Prostate gland (tissue), 2 donors: ENCODE measurements around the gene FMNL2. TPM values are rescaled to one million over a fixed set of nuclear protein-coding genes. Genes with fewer than 3 reads are reported as not detected.
"Not testable (repeated sequence)": the region's sequence is repeated elsewhere in the genome, so short reads cannot be mapped to it uniquely, and the experiment has no call there.

Experiments used
- DNase-seq: peaks from one replicate; pipeline ENCODE4 v3.0.0-alpha.2; 2019; ENCODE audit warnings: low spot score
- H3K27ac ChIP-seq, 2 donors: fragments of 200-600 bp; sonication (generic); 2 replicates each; pipeline ENCODE4 v1.5.1; 2017 to 2019
- H3K27me3 ChIP-seq: fragments of 200-600 bp; sonication (generic); replicated peaks from 2 replicates; pipeline ENCODE4 v1.5.1; 2019; ENCODE audit not compliant: insufficient read depth
- H3K36me3 ChIP-seq, 2 donors: fragments of 200-600 bp; sonication (generic); 1 replicate in 1 of 2; 2 replicates in 1 of 2; pipeline versions ENCODE4 v1.5.1 to v1.8.1; 2017 to 2019
- H3K4me1 ChIP-seq: fragments of 200-600 bp; sonication (generic); replicated peaks from 2 replicates; pipeline ENCODE4 v1.5.1; 2019
- H3K4me3 ChIP-seq, 2 donors: fragments of 200-600 bp; sonication (generic); 2 replicates each; pipeline ENCODE4 v1.5.1; 2017 to 2019
- H3K9me3 ChIP-seq: fragments of 200-600 bp; sonication (generic); 2 replicates; pipeline ENCODE4 v1.5.1; 2017
- POLR2A ChIP-seq: fragments of 450-650 bp; IDR thresholded peaks from one replicate; pipeline ENCODE4 v1.6.1; 2016; ENCODE audit warnings: antibody characterized with exemption, mild to moderate bottlenecking
- POLR2AphosphoS5 ChIP-seq: sonication (generic); formaldehyde crosslinking; IDR thresholded peaks from one replicate; pipeline ENCODE4 v1.6.1; 2017; ENCODE audit warnings: antibody characterized with exemption
- WGBS: methylation state at CpG from one replicate; pipeline ENCODE4 v1.1.5; 2018; 5-methylcytosine and 5-hydroxymethylcytosine counted together
- intact Hi-C: fragments of 100-400 bp; cut with DNase I; formaldehyde crosslinking; loops from one replicate; pipeline ENCODE4 v1.14.2; 2022
- total RNA-seq, 2 donors: library from RNA; depleted of rRNA; stranded (reverse); fragments of >200 nt; gene quantifications; one replicate each; pipeline ENCODE4 v1.1.0, GENCODE V29; 2016
- TF ChIP-seq, protein P1 (sequence below), 4 experiments: fragments of 200-600 bp in 2 of 4; fragments of 450-650 bp in 2 of 4; sonication (generic) in 2 of 4; IDR thresholded peaks; 1 replicate in 3 of 4; 2 replicates in 1 of 4; pipeline ENCODE4 v1.5.1; 2016 to 2019; ENCODE audit warnings: antibody characterized with exemption in 4 of 4, mild to moderate bottlenecking in 2 of 4, moderate library complexity in 2 of 4

Gene FMNL2
- total RNA-seq, 2 donors from 2014 or later: 9.8 to 19.4 TPM

DNA sequence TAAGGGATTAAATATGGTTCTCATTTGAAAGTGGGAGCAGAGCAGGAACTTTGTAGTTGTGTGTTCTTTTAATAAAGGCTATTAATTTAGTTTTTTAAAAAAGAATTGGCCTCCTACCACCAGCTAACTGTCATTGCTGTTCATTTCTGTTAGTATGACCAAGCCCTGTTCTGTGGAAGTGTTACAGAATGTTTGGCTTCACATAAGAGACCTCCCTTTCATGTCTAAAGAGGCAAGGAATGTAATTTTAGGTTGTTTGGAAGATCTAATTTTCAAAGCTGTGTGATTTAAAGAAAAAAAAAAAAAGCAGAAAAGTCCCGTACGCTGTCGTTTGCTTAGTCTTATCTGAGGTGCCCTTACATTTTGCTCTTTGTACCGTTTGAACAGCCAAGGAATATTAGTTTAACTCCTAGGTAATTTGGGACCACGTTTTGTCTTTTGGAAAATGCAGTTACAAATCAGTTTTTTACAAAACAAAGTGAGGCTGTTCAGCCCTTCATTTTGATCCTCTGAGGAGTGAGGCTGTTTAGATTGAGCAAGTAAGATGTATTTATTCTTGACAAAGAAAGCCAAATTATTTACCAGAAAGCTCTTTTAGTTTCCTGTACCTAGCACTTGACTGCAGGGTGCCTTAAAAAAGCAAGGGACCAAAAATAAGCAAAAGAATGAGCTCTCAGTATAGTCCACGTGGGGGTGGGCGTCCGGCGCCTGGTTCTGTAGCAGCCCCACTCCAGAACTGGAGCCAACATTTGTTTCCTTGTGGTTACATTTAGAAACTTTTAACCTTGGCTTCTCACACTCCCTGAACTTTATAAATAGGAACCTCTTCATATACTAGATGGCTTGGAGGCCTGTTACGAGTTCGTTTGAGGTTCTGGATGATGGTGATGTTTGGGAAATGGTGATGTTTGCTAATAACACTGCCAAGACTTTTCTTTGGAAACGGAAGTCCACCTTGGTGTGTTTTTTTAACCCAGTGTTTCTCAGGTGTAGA is 136.2 kb downstream of the FMNL2 start:
- TF ChIP-seq, protein P1, sequence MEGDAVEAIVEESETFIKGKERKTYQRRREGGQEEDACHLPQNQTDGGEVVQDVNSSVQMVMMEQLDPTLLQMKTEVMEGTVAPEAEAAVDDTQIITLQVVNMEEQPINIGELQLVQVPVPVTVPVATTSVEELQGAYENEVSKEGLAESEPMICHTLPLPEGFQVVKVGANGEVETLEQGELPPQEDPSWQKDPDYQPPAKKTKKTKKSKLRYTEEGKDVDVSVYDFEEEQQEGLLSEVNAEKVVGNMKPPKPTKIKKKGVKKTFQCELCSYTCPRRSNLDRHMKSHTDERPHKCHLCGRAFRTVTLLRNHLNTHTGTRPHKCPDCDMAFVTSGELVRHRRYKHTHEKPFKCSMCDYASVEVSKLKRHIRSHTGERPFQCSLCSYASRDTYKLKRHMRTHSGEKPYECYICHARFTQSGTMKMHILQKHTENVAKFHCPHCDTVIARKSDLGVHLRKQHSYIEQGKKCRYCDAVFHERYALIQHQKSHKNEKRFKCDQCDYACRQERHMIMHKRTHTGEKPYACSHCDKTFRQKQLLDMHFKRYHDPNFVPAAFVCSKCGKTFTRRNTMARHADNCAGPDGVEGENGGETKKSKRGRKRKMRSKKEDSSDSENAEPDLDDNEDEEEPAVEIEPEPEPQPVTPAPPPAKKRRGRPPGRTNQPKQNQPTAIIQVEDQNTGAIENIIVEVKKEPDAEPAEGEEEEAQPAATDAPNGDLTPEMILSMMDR (IDR thresholded peaks at IDR 0.05): no peak
- no peak for TF ChIP-seq POLR2A
- no peak for TF ChIP-seq POLR2AphosphoS5
- intact Hi-C loops: no loop called here
- H3K27me3 ChIP-seq: no peaks in the 10 kb centered on the region
- no peaks in the 10 kb centered on the region for H3K9me3 ChIP-seq
- 34% methylated on average over 12 of the region's 12 CpGs for WGBS
- no peaks in the 10 kb centered on the region for H3K36me3 ChIP-seq
- DNase-seq: no peak
- H3K27ac ChIP-seq: no peak overlapping the region
- H3K4me3 ChIP-seq: no peak overlapping the region
- peaks cover 10% of the 10 kb centered on the region for H3K4me1 ChIP-seq

DNA sequence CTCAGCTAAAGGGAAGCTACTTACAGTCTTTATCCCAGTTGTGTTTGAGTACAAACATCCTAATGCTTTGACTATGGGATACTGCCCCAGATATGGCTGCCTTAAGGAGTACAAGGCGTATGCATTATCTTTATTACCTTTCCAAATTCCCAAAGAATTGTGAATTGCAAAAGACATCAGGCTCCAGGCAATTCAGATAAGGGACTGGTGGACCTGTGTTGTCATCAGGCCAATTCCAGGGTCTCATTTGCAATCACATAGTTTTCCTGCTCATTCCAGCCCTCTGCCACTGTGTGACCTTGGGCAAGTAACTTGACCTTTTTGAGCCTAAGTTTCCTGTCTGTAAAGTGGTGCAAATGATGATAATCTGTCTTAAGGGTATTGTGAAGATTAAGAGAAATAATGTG is 137.5 kb downstream of the FMNL2 start:
- Histone ChIP-seq H3K4me3 (no peak overlapping the region), H3K27me3 (no peaks in the 10 kb centered on the region), H3K9me3 (no peaks in the 10 kb centered on the region), H3K4me1 (peaks cover 7% of the 10 kb centered on the region), H3K36me3 (no peaks in the 10 kb centered on the region), H3K27ac (no peak overlapping the region)
- DNase-seq: no peak
- 78% methylated on average over 1 of the region's 1 CpG for WGBS
- intact Hi-C loops: no loop called here
- TF ChIP-seq POLR2A: no peak
- TF ChIP-seq, protein P1 (IDR thresholded peaks at IDR 0.05): no peak
- TF ChIP-seq POLR2AphosphoS5: no peak

DNA sequence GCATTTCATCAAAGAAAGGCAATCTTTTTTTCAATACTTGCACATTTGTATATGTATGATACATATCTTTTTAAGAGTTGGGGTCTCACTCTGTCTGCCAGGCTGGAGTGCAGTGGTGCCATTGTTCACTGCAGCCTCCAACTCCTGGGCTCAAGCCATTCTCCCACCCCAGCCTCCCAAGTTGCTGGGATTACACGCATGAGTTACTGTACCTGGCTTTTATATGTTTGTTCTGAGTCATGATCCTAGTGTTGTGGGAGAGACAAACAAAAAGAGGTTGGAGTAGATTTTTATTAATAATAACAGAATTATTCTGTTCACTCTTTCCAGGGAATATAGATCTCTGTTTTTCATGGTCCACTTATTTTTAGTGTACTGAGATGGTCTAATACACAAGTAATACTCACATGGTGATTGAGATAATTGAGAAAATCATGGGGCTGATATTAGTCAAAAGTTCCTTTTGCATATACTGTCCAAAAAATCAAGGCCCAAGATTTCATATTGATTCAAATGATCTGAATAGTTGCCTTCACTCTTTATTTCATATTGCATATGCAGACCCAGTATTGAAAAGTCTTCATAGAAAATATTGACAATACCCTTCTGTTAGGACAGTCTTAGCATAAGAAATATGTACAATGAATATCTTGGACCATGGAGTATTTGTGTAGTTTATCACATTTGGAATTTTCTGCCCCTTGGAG is 138.3 kb downstream of the FMNL2 start:
- no peaks in the 10 kb centered on the region for H3K9me3 ChIP-seq
- intact Hi-C loops: no loop called here
- H3K27me3 ChIP-seq: no peaks in the 10 kb centered on the region
- no peaks in the 10 kb centered on the region for H3K36me3 ChIP-seq
- H3K4me1 ChIP-seq: peaks cover 3% of the 10 kb centered on the region
- TF ChIP-seq POLR2AphosphoS5: no peak
- no peak for TF ChIP-seq POLR2A
- TF ChIP-seq, protein P1 (IDR thresholded peaks at IDR 0.05): no peak
- no peak overlapping the region for H3K27ac ChIP-seq
- DNase-seq: no peak
- H3K4me3 ChIP-seq: no peak overlapping the region
- WGBS: 59% methylated on average over 1 of the region's 1 CpG

DNA sequence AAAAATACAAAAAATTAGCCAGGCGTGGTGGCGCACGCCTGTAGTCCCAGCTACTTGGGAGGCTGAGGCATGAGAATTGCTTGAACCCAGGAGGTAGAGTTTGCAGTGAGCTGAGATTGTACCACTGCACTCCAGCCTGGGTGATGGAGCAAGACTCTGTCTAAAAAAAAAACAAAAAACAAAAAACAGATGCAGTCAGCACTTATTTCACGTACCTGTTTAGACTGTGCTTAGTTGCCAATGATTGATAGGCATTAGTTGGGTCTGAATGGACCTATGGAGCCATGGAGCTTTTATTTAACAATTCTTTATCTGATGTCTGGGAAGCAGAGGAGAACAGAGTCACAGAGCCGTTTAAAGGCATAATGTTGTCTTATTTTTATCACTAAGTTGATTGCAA is 139.5 kb downstream of the FMNL2 start:
- intact Hi-C loops, H3K4me1 ChIP-seq, H3K36me3 ChIP-seq, H3K27me3 ChIP-seq, H3K27ac ChIP-seq, H3K9me3 ChIP-seq, H3K4me3 ChIP-seq, DNase-seq: not testable (repeated sequence)
- 84% methylated on average over 5 of the region's 5 CpGs for WGBS

DNA sequence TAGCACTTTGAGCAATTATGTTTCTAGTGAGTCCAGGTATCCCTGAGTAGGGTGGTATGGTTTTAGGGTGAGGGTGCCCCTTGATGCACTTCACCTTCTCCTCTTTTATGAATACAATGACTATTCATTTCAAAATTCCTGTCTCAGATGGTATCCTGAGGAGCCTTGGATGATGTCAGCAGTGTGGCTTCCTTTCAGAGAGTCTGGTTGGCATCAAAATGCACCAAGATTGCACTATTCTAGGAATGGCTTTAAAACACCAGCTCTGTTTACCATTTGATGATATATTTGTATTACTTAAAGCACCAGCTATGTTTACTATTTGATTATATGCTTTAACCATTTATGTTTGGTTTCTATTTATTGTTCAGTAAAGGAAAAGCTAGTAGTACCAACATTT is 141.0 kb downstream of the FMNL2 start:
- H3K27me3 ChIP-seq: no peaks in the 10 kb centered on the region
- TF ChIP-seq POLR2AphosphoS5: no peak
- no peak for TF ChIP-seq POLR2A
- TF ChIP-seq, protein P1 (IDR thresholded peaks at IDR 0.05): no peak
- H3K27ac ChIP-seq: no peak overlapping the region
- intact Hi-C loops: no loop called here
- peaks cover 3% of the 10 kb centered on the region for H3K4me1 ChIP-seq
- H3K36me3 ChIP-seq: no peaks in the 10 kb centered on the region
- DNase-seq: no peak
- H3K9me3 ChIP-seq: no peaks in the 10 kb centered on the region
- no peak overlapping the region for H3K4me3 ChIP-seq
